DMS 273 (cell line): ENCODE measurements around the gene MYO7A.

Experiments used
- DNase-seq: peaks from one replicate; lab custom pipeline; 2025; ENCODE audit not compliant: unreplicated experiment; lab: John Stamatoyannopoulos, UW

MYO7A gene

DNA sequence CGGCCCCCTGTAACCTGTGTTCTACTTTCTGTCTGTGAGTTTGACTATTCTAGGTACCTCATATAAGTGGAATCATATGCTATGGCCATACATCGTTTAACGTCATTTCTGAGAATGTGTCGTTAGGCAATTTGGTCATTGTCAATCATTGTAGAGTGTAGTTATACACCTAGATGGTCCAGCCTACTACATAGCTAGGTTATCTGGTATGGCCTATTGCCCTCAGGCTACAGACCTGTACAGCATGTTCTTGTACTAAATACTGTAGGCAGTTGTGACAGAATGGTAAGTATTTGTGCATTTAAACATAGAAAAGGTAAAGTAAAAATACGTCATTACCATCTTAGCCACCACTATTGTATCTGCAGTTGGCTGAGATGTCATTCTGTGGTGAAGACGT lies 35.2 kb downstream of the MYO7A start:
- DNase-seq: no peak

DNA sequence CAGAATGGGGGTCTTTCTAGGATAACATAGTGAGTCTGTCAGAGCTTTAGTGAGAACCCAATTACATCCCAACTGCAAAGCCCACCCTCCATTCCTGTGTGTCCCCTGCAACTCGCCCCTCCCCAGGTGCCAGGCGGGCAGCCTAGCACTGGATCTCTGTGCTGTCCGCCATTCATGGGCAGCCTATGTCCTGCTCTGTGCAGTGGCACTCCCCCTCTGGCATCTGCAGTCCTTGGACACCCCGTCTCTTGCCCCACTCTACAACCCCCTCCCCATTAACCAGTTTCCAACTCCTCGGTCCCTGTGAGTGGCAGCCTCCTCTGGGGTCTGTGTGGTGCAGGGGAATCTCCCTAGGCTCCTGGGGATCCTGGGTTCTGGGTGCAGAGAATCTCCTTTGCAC lies 37.0 kb downstream of the MYO7A start:
- no peak for DNase-seq

DNA sequence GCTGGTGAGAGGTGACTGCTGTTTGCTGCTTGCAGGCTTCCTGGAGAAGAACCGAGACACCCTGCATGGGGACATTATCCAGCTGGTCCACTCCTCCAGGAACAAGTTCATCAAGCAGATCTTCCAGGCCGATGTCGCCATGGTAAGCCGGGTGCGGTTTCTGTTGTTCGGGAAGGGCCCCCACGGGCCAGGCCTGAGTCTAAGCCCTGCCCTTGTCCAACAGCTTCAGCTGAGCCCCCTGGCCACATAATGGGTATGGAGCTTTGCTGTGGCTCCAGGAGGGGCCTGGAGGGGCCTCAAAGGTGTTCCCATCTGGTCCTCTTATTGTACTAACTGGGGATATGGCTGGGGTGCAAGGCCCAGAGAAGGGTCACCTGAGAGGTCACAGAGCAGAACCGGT lies 38.0 kb downstream of the MYO7A start:
- no peak for DNase-seq

- no peak for DNase-seq
These were observed 39.1 kb downstream of the MYO7A start for GRCh38 chr11:77167111-77167626.

DNA sequence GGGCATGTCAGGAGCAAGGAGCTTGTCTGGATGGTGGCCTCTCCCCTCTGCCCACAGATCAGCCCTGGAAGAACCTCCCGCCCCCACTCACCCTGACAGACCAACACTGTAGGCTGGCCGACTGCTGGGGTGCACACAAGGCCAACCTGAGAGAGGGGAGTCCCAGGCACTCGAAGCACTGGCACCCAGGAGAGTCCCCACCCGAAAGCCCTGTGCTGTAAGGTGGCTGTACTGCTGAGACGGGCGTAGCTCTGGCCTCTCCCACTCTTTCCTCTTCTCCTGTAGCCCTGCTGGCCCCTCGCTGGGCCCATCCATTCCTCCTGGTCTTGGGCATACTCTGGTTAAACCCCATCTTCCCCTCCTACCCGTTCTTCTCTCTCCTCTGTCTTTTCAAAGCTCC lies 39.7 kb downstream of the MYO7A start:
- no peak for DNase-seq

DNA sequence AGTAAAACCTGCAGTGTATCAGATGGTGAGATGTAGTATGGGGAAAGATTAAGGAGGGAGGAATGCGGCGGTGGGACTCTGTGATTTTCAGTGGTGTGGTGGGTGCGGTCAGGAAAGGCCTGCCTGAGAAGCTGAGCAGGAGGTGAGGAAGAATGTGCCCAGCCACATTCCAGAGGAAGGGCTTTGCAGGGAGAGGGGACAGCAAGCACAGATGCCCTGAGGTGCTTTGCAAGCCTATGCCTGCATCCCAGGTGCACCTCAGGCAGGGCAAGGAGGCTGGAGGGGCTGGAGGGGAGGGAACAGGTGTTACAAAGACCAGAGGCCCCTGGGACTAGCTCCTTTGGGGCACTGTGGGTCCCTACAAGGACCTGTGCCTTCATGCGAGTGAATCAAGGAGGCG lies 42.1 kb downstream of the MYO7A start:
- no peak for DNase-seq

GRCh38 chr11:77171254-77171653 lies 43.2 kb downstream of the MYO7A start:
- no peak for DNase-seq

- DNase-seq: no peak
These were observed 44.0 kb downstream of the MYO7A start for GRCh38 chr11:77171885-77172665.

DNA sequence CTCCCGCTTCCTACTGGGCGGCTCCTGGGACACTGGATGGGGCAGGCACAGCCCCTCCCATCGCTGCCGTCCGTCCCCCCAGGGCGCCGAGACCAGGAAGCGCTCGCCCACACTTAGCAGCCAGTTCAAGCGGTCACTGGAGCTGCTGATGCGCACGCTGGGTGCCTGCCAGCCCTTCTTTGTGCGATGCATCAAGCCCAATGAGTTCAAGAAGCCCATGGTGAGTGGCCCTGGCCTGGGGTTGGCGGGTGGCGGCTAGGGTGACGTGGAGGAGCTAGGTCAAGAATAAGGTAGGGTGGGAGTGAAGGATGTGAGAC lies 44.6 kb downstream of the MYO7A start:
- no peak for DNase-seq

DNA sequence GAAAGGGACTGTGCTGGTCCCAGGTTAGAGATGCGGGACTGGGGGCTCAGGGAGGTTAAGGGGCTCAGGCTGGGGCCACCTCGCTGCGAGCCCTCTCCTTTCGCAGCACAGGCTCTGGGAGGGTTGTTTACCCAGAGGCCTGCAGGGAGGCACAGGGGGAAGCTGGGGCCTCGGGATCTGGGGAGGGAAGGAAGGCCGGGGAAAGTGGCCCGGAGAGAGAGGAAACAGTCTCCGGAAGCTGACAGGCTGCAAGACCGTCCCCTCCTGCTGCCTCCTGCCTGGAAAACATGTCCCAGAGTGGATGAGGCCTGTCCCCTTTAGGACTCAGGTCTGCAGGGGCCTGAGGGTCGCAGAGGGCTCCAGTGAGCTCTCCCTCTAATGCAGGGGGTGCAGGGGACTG lies 45.4 kb downstream of the MYO7A start:
- no peak for DNase-seq

GRCh38 chr11:77174559-77174958 lies 46.5 kb downstream of the MYO7A start:
- DNase-seq: no peak

DNA sequence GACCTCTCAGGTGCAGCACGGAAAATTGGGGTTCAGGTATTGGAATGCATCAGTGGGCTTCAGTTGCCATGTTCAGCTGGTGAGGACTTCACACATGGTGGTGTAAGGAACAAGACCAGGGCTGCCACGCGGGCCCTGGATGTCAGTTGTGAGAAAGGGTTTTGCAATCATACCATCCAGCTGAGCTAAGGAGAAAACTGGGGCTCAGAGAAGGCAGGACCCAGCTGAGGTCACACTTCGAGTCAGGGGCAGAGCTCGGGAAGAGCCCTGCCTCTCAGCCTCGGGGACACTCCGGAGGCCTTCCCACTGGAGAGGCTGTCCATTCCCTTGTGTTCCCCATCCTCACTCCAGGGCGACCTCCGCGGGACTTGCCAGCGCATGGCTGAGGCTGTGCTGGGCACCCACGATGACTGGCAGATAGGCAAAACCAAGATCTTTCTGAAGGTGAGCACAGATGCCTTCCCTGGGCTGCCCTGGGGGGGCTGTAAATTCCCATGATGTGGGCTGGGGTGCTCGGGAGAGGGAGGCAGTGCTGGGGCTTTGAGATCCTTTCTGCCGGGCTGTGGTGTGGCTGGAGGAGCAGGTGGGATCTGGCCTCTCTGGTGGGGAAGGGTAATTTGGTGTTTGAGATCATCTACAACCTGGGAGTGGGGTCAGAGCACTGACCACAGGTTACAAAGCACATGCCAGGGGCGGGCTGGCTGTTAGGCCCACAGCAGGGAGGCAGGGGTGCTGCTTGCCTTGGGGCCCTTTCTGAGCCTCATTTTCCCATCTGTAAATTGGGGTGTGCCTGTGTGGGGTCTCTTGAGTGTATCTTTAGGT lies 47.2 kb downstream of the MYO7A start:
- DNase-seq: no peak

GRCh38 chr11:77175869-77176539 lies 48.0 kb downstream of the MYO7A start:
- DNase-seq: peak; percentile 12

DNA sequence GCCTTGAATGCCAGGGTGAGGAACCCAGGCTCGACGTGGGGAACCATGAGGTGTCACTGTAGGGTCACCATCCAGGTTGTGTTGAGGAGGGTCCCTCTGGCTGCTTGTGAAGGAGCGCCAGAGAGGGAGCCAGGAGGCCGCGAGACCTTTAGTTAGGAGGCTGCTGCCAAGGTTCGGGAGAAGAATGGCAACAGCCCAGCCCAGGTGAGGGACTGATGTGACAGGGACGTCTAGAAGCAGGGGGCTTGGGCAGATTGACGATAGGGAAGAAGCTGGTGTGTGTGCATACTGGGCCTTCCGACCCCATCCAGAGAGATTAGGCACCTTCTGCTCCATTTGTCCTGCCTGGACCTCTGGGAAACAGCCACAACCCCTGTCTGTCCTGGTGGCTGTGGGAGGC lies 49.0 kb downstream of the MYO7A start:
- no peak for DNase-seq

DNA sequence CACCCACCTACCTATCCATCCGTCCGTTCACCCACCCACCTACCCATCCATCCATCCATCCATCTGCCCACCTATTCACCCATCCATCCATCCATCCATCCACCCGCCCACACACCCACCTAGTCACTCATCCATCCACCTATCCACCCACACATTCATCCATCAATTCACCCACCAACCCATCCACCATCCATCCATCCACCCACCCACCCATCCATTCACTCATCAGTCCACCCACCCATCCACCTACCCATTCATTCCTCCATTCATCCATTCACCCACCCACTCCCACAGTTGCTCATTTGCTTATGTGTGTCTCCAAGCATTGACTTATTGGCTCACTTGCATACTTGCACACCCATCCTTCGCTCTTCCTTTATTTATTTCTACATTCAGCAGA lies 50.1 kb downstream of the MYO7A start:
- no peak for DNase-seq

GRCh38 chr11:77179048-77179447 lies 51.0 kb downstream of the MYO7A start:
- no peak for DNase-seq

DNA sequence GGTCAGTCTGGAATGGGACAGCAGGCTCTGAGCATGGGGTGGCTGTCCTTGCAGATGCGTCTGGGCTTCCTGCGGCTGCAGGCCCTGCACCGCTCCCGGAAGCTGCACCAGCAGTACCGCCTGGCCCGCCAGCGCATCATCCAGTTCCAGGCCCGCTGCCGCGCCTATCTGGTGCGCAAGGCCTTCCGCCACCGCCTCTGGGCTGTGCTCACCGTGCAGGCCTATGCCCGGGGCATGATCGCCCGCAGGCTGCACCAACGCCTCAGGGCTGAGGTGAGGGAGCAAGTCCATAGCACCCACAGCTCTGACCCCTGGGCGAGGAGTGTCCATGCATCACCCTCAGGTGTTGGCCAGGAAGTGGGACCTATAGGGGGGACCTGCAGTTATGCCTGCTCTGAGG lies 51.6 kb downstream of the MYO7A start:
- no peak for DNase-seq

GRCh38 chr11:77180346-77180745 lies 52.3 kb downstream of the MYO7A start:
- DNase-seq: no peak

DNA sequence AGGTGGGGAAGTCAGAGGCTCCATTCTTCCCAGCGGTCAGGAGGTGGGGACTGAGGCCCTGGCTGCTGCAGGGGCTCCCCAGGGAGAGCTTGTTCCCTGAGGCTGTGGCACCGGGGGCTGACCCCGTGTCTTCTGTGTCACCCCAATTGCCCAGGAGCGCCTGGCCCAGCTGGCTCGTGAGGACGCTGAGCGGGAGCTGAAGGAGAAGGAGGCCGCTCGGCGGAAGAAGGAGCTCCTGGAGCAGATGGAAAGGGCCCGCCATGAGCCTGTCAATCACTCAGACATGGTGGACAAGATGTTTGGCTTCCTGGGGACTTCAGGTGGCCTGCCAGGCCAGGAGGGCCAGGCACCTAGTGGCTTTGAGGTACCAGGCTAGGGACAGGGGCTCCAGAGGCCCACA lies 53.2 kb downstream of the MYO7A start:
- DNase-seq: no peak

GRCh38 chr11:77181799-77182541 lies 53.9 kb downstream of the MYO7A start:
- DNase-seq: no peak
